Stimulated activated memory B cell treated with anti-CD40 and anti-IgM and Interleukin-4, amounts not matched to agents 10 μg/mL and 1 μg/mL and 100 μg/mL, for 72 hours (primary cell): Measurements from ENCODE around the gene TRANK1.

Experiments
- ATAC-seq: fragments of 150-1000 bp; cut with Tn5 transposase; 2 replicates; pipeline ENCODE4 v1.10.0; 2021
- H3K27ac Mint-ChIP-seq: one replicate; pipeline ENCODE4 v1.8.0; 2022; ENCODE audit warnings: mild to moderate bottlenecking, mixed read lengths
- H3K27me3 Mint-ChIP-seq: one replicate; pipeline ENCODE4 v1.8.0; 2022; ENCODE audit warnings: mixed read lengths
- H3K36me3 Mint-ChIP-seq: one replicate; pipeline ENCODE4 v1.8.0; 2022; ENCODE audit warnings: mixed read lengths
- H3K4me1 Mint-ChIP-seq: one replicate; pipeline ENCODE4 v1.8.0; 2022; ENCODE audit warnings: mixed read lengths
- H3K4me3 Mint-ChIP-seq: one replicate; pipeline ENCODE4 v1.8.0; 2022; ENCODE audit warnings: mild to moderate bottlenecking, moderate library complexity, mixed read lengths
- H3K9me3 Mint-ChIP-seq: one replicate; pipeline ENCODE4 v1.8.0; 2022; ENCODE audit warnings: mixed read lengths

The TRANK1 gene

DNA sequence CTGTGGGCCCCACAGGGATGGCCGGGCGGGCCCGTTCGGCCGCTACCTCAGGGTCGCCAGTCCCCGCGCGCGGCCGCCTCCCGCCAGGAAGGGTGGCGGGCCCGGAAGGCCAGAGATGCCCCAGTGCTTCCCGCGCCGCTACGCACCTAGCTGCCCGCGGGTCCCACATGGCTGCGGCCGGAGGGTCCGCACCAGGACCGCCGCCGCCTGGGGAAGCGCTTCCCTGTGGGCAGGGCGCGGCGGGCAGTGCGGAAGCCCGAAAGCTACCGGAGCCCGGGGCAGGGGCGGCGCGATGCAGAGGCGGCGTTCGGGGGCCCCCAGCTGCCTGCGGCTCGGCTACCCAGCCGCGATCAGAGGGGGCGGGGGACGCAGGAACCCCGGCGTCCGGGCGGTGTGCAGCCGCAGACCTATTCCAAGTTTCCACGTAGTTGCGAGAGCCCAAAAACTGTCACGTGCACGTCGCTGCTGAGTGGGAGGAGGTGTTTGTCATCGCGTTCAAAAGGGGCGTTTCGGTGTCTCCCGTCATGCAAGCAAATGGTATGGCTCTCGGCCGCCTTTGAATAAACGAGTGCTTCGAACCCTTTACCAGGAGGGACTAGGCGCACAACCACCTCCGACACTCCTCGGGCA is at the start of gene TRANK1:
Gene TRANK1, minus strand, starts transcription at position 414 of the 630 bp plus-strand sequence. Its CDS starts 245 bp downstream, at position 169.
- peaks cover 18% of the 10 kb centered on the region for H3K4me1 Mint-ChIP-seq
- H3K9me3 Mint-ChIP-seq = peaks cover 8% of the 10 kb centered on the region
- H3K27ac Mint-ChIP-seq = peak within 1 kb of the TSS; percentile 86
- H3K36me3 Mint-ChIP-seq = peaks cover 10% of the 10 kb centered on the region
- H3K4me3 Mint-ChIP-seq = peak within 1 kb of the TSS; percentile 89
- peak; percentile 89 for ATAC-seq
- H3K27me3 Mint-ChIP-seq = no peaks in the 10 kb centered on the region

DNA sequence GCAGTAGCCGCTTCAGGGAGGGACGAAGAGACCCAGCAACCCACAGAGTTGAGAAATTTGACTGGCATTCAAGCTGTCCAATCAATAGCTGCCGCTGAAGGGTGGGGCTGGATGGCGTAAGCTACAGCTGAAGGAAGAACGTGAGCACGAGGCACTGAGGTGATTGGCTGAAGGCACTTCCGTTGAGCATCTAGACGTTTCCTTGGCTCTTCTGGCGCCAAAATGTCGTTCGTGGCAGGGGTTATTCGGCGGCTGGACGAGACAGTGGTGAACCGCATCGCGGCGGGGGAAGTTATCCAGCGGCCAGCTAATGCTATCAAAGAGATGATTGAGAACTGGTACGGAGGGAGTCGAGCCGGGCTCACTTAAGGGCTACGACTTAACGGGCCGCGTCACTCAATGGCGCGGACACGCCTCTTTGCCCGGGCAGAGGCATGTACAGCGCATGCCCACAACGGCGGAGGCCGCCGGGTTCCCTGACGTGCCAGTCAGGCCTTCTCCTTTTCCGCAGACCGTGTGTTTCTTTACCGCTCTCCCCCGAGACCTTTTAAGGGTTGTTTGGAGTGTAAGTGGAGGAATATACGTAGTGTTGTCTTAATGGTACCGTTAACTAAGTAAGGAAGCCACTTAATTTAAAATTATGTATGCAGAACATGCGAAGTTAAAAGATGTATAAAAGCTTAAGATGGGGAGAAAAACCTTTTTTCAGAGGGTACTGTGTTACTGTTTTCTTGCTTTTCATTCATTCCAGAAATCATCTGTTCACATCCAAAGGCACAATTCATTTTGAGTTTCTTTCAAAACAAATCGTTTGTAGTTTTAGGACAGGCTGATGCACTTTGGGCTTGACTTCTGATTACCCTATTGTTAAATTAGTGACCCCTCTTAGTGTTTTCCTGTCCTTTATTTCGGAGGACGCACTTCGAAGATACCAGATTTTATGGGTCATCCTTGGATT is 48.8 kb upstream of the TRANK1 start, which contains the start of gene MLH1:
Gene MLH1, plus strand, starts transcription at position 193 of the 958 bp plus-strand sequence. Its CDS starts 30 bp downstream, at position 223.
- Mint-ChIP-seq H3K4me1 (peaks cover 25% of the 10 kb centered on the region), H3K27ac (no peak within 1 kb of the TSS), H3K4me3 (no peak within 1 kb of the TSS), H3K27me3 (no peaks in the 10 kb centered on the region), H3K36me3 (peaks cover 27% of the 10 kb centered on the region), H3K9me3 (no peaks in the 10 kb centered on the region)
- peak; percentile 97 for ATAC-seq

DNA sequence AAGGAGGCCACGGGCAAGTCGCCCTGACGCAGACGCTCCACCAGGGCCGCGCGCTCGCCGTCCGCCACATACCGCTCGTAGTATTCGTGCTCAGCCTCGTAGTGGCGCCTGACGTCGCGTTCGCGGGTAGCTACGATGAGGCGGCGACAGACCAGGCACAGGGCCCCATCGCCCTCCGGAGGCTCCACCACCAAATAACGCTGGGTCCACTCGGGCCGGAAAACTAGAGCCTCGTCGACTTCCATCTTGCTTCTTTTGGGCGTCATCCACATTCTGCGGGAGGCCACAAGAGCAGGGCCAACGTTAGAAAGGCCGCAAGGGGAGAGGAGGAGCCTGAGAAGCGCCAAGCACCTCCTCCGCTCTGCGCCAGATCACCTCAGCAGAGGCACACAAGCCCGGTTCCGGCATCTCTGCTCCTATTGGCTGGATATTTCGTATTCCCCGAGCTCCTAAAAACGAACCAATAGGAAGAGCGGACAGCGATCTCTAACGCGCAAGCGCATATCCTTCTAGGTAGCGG is 48.0 kb upstream of the TRANK1 start, which contains the start of gene EPM2AIP1:
Gene EPM2AIP1, minus strand, starts transcription at position 326 of the 520 bp plus-strand sequence. Its CDS starts 54 bp downstream, at position 272.
- Mint-ChIP-seq H3K27ac (no peak within 1 kb of the TSS), H3K36me3 (peaks cover 29% of the 10 kb centered on the region), H3K4me3 (no peak within 1 kb of the TSS), H3K27me3 (no peaks in the 10 kb centered on the region), H3K9me3 (no peaks in the 10 kb centered on the region), H3K4me1 (peaks cover 28% of the 10 kb centered on the region)
- ATAC-seq = peak; percentile 95

DNA sequence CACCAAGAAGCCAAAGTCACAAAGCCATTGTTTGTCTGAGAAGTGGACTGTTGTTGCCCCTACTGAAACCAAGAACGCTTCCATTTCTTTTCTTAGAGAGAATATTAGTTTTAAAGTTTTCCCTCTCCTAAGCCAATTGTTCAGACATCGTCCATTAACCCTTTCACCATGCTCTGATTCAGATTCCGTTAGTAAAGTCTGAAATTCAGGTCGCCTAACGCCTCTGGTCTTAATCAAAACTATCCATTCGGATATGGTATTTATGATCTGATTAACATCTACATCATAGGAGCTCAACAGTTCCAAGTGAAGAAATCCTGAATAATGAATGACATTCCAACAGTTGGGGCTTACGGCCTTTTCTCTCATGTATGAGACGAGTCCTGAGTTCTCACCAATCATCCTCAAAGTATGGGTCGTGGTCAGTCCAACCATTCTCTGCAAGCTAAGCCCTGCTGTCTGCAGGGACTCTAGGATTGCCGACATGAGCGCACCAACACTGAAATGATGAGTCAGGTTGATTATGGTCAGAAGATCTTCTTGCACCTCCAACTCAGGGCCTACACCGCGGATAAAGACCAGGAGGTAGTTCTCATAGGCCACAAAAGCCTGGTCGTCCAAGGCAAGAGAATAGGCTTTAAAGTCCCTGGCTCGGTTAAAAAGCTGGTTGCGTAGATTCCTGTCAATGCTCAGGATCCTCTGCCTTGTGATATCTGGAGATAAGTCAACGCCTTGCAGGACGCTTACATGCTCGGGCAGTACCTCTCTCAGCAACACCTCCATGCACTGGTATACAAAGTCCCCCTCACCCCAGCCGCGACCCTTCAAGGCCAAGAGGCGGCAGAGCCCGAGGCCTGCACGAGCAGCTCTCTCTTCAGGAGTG is 47.3 kb upstream of the TRANK1 start:
- Mint-ChIP-seq H3K27me3 (no peaks in the 10 kb centered on the region), H3K27ac (no peak overlapping the region), H3K9me3 (no peaks in the 10 kb centered on the region), H3K4me3 (no peak overlapping the region), H3K4me1 (peaks cover 26% of the 10 kb centered on the region), H3K36me3 (peaks cover 28% of the 10 kb centered on the region)
- ATAC-seq = no peak

DNA sequence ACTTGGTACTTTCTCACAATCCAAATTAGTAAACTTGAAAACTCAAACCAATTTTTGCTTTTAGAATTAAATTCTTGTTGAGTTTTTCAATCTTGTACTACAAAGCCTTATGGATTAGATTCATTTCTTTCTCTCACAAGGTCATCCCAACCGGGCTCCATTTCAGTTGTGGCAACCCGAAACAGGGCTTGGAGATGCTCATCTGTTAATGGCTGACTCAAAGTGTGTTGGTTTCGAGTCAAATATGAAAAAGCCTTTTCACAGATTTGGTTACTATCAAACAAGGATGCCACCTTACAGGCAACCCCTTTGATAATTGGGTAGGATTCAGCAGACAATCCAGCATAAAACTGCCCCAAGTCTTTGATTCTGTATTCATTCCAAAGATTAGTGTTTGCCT is 46.3 kb upstream of the TRANK1 start:
- H3K4me3 Mint-ChIP-seq = peak overlapping the region; percentile 45
- H3K9me3 Mint-ChIP-seq = no peaks in the 10 kb centered on the region
- no peaks in the 10 kb centered on the region for H3K27me3 Mint-ChIP-seq
- no peak for ATAC-seq
- peaks cover 21% of the 10 kb centered on the region for H3K4me1 Mint-ChIP-seq
- H3K36me3 Mint-ChIP-seq = peaks cover 27% of the 10 kb centered on the region
- no peak overlapping the region for H3K27ac Mint-ChIP-seq

DNA sequence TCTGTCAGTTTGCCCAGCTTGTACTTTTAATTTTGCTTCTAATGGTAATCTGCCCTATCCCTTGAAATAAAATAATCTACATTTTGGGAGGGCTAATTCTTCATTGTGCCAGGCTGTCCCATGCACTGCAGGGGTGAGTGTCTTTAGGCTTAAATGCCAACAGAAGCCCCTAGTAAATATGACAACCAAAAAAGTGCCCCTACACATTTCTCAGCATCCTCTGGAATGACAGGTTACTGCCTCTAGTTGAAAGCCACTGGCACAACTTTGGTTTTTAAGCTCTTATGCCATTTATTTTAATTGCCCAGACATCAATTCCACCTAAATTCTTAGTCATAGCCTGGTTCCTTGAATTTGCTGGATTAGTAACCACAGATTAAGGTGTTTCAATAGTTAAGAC is 44.7 kb upstream of the TRANK1 start:
- peaks cover 42% of the 10 kb centered on the region for H3K36me3 Mint-ChIP-seq
- no peak for ATAC-seq
- H3K4me3 Mint-ChIP-seq = peak overlapping the region; percentile 72
- no peaks in the 10 kb centered on the region for H3K27me3 Mint-ChIP-seq
- H3K4me1 Mint-ChIP-seq = peaks cover 27% of the 10 kb centered on the region
- H3K27ac Mint-ChIP-seq = peak overlapping the region; percentile 1
- H3K9me3 Mint-ChIP-seq = no peaks in the 10 kb centered on the region

DNA sequence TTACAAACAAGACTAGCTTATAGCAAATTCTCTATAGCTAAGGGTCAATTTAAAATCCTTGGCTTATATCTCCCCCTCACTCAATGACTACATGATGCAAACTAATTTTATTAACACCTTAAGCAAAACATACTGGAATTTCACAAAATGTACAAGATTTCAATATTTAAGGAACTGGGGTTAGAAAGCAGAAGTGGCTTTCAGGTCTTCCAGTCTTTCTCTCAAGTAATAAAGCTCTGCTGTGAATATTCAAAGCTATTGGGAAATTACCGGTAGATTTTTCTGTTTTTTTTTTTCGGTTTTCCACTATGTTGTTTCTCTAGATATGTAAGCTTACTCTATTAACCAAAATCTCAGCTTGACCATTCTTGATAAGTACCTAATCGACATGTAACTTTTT is 44.2 kb upstream of the TRANK1 start:
- ATAC-seq = no peak
- Mint-ChIP-seq H3K4me1 (peaks cover 27% of the 10 kb centered on the region), H3K36me3 (peaks cover 48% of the 10 kb centered on the region), H3K27ac (peak overlapping the region; percentile 1), H3K4me3 (peak overlapping the region; percentile 72), H3K27me3 (no peaks in the 10 kb centered on the region), H3K9me3 (no peaks in the 10 kb centered on the region)

DNA sequence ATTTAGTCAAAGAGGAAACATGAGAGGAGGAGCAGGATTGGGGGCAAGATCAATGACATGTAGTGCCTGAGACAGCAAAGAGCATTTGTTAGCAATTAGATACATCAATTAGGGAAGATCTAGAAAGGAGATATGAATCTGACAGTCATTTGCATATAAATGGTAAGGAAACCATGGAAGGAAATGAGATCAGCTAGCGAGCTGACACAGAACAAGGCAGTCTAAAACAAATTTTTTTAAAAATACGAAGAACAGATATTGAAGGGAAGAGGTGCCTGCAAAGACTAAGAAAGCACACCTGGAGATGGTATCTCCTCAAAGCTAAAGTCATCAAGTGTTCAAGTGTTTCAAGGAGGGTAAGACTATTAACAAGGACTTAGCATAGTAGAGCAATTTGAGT is 43.5 kb upstream of the TRANK1 start:
- H3K9me3 Mint-ChIP-seq = no peaks in the 10 kb centered on the region
- peaks cover 54% of the 10 kb centered on the region for H3K36me3 Mint-ChIP-seq
- peak overlapping the region; percentile 3 for H3K27ac Mint-ChIP-seq
- ATAC-seq = no peak
- no peaks in the 10 kb centered on the region for H3K27me3 Mint-ChIP-seq
- H3K4me1 Mint-ChIP-seq = peaks cover 27% of the 10 kb centered on the region
- peak overlapping the region; percentile 56 for H3K4me3 Mint-ChIP-seq

DNA sequence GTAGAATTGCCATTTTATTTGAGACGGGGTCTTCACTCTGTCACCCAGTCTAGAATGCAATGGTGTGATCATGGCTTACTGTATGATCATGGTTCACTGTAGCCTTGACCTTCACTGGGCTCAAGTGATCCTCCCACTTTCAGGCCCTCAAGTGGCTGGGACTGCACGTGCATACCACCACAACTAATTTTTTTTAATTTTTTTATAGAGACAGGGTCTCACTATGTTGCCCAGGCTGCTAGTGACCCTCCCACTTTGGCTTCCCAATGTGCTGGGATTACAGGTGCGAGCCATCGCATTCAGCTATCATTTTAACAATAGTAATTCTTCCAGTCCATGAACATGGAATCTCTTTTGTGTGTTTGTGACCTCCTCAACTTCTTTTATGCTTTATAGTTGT is 36.2 kb upstream of the TRANK1 start:
- H3K4me1 Mint-ChIP-seq = peaks cover 4% of the 10 kb centered on the region
- H3K9me3 Mint-ChIP-seq = peaks cover 10% of the 10 kb centered on the region
- H3K4me3 Mint-ChIP-seq = no peak overlapping the region
- no peak for ATAC-seq
- peaks cover 68% of the 10 kb centered on the region for H3K36me3 Mint-ChIP-seq
- no peak overlapping the region for H3K27ac Mint-ChIP-seq
- H3K27me3 Mint-ChIP-seq = no peaks in the 10 kb centered on the region

DNA sequence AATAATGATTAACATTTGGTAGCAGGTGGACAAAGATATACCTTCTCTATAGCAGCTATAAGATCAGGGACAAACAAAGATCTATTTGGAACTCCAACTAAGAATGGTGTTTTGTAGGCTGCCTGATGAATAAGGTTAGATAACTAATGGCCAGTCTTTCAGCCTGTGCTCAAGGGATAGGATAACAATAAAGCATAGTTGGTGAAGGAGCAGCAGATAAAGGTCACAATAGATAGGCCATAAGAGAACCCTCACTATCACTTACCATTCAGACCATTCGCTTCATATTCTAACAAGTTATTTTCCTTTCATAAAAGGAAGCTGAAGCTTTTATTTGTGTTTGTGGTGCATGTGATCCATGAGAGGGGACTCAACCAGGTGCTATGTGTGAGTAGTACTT is 28.3 kb upstream of the TRANK1 start:
- no peak overlapping the region for H3K4me3 Mint-ChIP-seq
- H3K27me3 Mint-ChIP-seq = no peaks in the 10 kb centered on the region
- H3K36me3 Mint-ChIP-seq = peaks cover 23% of the 10 kb centered on the region
- H3K27ac Mint-ChIP-seq = peak overlapping the region; percentile 13
- H3K9me3 Mint-ChIP-seq = no peaks in the 10 kb centered on the region
- peaks cover 21% of the 10 kb centered on the region for H3K4me1 Mint-ChIP-seq
- no peak for ATAC-seq

DNA sequence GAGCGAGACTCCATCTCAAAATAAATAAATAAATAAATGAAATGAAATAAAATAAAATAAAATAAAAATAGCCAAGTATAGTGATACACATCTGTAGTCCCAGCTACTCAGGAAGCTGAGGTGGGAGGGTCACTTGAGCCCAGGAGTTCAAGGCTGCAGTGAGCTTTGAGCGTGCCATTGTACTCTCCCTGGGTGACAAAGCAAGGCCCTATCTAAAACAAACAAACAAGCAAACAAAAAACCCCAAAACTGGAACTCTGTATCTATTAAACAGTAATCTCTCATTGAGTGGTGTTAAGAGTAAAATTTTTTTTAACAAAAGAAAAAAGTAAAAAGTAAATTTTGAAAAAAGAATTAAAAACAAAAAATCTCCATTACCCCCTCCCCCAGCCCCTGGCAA is 27.3 kb upstream of the TRANK1 start:
- no peaks in the 10 kb centered on the region for H3K27me3 Mint-ChIP-seq
- no peaks in the 10 kb centered on the region for H3K9me3 Mint-ChIP-seq
- no peak overlapping the region for H3K27ac Mint-ChIP-seq
- no peak overlapping the region for H3K4me3 Mint-ChIP-seq
- H3K4me1 Mint-ChIP-seq = peaks cover 21% of the 10 kb centered on the region
- peaks cover 23% of the 10 kb centered on the region for H3K36me3 Mint-ChIP-seq
- no peak for ATAC-seq

DNA sequence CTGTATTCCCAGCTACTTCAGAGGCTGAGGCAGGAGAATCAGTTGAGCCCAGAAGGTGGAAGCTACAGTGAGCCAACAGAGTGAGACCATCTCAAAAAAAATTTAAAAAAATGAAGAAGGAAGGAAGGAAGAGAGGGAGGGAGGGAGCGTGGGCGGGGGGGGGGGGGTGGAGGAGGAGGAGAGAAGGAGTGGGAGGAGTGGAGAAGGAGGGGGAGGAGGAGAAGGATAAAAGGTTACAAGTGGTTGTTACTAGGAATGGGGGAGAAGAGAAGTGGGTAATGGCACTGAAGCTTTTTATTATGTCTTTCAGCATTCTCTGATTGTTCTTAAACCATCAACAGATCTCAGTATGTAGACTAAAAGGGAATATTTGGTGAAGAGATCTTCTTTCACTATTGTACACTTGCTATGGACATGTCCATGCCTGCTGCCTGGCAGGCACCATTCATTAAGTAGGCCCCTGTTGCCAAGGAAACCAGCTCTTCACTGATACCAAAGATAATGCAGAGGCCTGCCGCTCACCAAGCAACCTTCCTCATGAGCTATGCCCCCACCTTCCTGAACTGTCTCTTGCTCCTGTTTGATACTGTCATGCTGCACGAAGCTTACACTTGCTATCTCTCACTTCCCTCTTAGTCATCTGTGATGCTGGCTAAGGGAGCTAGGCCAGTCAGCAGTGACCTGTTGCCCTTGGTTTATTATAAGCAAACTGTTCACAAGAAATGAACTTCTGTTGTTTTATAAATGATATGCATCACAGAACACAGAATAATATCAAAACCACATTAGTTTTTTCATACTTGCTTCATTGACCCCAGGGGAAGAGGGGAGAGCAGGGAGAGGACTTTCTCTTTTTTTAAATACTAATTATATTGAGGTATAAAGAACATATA is 24.9 kb upstream of the TRANK1 start:
- Mint-ChIP-seq H3K27ac (peak overlapping the region; percentile 85), H3K4me1 (peaks cover 29% of the 10 kb centered on the region), H3K9me3 (no peaks in the 10 kb centered on the region), H3K4me3 (peak overlapping the region; percentile 45), H3K36me3 (peaks cover 8% of the 10 kb centered on the region), H3K27me3 (no peaks in the 10 kb centered on the region)
- ATAC-seq = peak; percentile 100

DNA sequence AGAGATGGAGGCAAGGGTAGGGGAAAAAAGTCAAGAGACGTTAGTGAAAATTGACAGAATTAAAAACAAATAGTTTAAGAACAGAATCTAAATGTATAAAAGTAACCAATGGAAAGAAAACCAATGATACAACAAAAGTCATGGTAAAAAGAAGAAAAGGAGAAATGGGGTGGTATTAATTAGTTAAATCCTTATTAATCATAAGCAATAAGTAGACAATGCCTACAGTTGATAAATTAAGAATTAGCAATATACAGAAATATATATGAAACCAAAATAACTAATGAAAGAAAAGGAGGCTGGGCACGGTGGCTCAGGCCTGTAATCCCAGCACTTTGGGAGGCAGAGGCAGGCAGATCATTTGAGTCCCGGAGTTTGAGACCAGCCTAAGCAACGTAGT is 24.2 kb upstream of the TRANK1 start:
- Mint-ChIP-seq H3K36me3 (peaks cover 4% of the 10 kb centered on the region), H3K9me3 (no peaks in the 10 kb centered on the region), H3K27me3 (no peaks in the 10 kb centered on the region), H3K27ac (peak overlapping the region; percentile 85), H3K4me1 (peaks cover 33% of the 10 kb centered on the region), H3K4me3 (peak overlapping the region; percentile 45)
- no peak for ATAC-seq

DNA sequence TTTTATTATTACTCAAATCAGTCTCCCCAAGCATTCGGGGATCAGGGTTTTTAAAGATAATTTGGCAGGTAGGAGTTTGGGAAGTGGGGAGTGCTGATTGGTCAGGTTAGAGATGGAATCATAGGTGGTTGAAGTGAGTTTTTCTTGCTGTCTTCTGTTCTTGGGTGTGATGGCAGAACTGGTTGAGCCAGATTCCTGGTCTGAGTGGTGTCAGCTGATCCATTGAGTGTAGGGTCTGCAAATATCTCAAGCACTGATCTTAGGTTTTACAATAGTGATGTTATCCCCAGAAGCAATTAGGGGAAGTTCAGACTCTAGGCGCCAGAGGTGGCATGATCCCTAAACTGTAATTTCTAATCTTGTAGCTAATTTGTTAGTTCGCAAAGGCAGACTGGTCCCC is 20.6 kb upstream of the TRANK1 start:
- Mint-ChIP-seq H3K27ac (peak overlapping the region; percentile 36), H3K27me3 (no peaks in the 10 kb centered on the region), H3K4me1 (peaks cover 30% of the 10 kb centered on the region), H3K9me3 (no peaks in the 10 kb centered on the region), H3K36me3 (no peaks in the 10 kb centered on the region), H3K4me3 (no peak overlapping the region)
- ATAC-seq = no peak
